HG03457 (cell line): ENCODE results near the gene CFI.
"Not testable (repeated sequence)": the region's sequence is repeated elsewhere in the genome, so short reads cannot be mapped to it uniquely, and the experiment has no call there.

ENCODE experiments used
- ATAC-seq: cut with Tn5 transposase; IDR thresholded peaks from one replicate; pipeline ENCODE4 v1.9.1; 2021; ENCODE audit warnings: moderate number of reproducible peaks; ENCODE audit not compliant: unreplicated experiment

The CFI gene

GRCh38 chr4:109801099-109801789 is 555 bp downstream of the CFI start:
- ATAC-seq, result no peak

- ATAC-seq, result no peak
Measured at GRCh38 chr4:109798866-109799265, 2.9 kb downstream of the CFI start.

- no peak for ATAC-seq
Measured at GRCh38 chr4:109795059-109795458, 6.7 kb downstream of the CFI start.

DNA sequence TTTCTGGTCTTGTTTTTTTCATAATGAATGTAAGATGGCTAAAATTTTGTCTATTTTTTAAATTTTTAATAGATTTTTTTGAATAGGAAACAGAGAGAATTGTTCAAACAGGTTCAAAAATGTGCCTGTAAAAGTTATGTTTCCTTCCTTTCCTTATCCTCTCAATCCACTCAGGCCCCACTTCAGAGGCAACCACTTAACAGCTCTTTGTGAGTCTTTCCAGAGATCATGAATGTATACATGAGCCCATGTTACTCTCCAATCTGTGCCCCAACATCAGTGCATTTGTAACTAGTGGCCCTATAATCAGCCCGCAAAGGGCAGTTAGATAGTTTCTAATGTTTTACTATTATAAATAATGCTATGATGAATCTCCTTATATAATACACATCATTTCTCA is 14.0 kb downstream of the CFI start:
- no peak for ATAC-seq

GRCh38 chr4:109786846-109787245 is 15.0 kb downstream of the CFI start:
- ATAC-seq, result no peak

DNA sequence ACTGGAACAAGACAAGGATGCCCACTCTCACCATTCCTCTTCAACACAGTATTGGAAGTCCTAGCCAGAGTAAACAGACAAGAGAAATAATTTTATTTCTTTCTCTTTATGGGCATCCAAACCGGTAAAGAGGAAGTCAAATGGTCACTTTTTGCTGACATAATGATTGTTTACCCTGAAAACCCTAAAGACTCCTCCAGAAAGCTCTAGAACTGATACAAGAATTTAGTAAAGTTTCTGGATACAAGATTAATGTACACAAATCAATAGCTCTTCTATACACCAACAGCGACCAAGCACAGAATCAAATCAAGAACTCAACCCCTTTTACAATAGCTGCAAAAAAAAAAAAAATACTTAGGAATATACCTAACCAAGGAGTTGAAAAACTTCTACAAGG is 19.7 kb downstream of the CFI start:
- not testable (repeated sequence) for ATAC-seq

DNA sequence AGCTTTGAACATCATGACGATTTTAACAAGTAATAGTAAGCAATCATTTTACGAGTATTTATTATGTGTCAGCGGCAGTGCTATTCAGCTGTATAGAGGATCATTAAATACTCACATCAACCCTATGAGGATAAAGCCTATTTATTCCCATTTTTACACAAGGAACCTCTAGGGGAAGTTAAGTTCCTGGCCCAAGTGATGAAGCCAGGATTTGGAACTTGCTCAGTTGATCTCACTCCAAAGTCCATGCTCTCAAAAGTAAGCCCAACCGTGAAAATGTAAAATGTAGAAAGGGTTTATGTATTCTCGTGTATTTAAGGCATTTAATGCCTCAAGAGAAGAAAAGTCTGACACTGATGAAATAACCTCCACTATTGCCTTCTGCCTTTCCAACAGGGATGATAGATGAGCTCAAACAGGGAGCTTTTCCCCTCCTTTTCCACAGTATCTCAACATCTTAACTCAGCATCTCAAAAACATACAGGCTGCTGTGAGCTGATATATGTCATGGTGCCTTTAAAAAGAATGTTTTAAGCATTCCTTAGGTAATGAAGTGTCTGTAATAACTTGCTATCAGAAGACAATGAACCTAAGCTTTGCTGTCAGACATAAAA is 36.9 kb downstream of the CFI start:
- no peak for ATAC-seq

- no peak for ATAC-seq
Measured at GRCh38 chr4:109764376-109764775, 37.4 kb downstream of the CFI start.

DNA sequence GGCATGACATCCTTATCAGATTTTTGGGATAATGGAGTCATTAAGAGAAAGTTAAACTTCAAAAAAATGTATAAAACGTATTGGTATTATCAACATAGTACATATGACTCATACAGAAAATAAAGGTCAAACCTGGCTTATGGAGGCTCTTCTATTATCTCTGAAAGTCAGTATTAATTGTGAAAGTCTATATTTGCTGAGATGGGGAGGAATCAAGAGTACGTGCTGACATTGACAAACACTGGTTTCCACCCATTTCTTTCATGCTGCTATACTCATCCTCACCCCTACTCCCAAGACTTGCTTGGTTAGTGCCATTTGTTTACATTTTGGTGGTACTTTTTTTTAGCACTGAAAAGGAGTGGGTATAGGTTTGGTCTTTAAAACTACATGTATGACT is 41.1 kb downstream of the CFI start:
- ATAC-seq, result no peak

DNA sequence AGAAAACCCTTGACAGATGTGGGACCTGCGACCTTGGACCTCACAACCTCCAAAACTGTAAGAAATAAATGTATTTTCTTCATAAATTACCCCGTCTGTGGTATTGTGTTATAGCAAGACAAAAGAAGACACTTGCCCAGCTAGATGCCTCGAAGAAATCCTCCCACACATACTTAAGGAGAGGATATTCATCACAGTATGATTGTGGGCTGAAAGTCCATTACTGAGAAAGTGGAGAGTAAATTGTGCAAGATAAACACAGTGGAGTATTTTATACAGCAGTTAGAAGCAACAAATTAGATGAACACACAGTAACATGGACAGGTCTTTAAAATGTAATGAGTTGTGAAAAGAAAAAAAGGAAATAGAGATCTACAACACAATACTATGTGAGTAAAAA is 46.1 kb downstream of the CFI start:
- no peak for ATAC-seq

DNA sequence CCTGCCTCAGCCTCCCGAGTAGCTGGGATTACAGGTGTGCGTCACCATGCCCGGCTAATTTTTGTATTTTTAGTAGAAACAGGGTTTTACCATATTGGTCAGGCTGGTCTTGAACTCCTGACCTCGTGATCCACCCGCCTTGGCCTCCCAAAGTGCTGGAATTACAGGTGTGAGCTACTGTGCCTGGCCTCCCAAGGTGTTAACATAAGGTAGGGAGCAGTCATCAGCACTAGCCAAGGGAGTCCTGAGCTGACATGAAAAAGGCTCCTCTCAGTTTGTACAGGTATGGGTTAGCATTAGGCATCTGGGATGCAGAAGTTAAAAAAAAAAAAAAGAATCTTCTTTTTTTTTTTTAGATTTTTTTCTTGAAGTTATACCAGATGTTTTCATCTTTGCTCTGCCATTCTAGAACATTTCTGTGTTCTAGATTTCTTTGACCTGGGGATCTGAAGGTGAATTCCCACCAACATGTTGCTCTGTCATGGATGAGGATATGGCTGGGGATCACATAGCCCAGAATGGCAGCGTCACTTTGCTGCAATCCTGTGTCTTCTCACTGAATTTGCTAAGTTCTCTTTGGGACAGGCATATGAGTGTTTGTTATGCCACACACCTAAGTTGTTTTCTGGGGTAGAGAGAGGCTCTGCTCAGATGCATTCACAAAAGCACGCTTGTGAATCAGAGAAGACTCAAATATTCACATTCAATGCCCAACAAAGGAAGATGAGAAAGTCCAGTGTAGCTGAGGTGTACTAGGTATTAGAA is 47.5 kb downstream of the CFI start:
- ATAC-seq, result no peak

DNA sequence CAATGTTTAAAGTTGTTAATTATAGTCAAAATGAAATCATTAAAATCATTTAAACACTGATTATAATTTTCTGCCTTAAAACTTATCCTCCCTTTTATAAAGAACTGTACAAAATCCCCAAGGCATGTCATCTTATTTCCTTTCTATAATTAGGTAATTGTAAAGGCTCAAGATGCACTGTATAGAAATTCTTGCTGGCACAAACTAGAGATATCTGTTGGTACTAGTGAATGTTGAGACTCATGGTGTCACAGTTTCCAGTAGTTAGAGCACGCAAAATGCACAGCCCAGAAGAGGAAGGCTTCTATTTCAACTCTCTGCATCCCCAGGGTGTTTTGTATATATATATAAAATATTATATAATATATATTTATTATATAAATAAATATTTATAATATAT is 49.3 kb downstream of the CFI start:
- no peak for ATAC-seq

- no peak for ATAC-seq
Measured at GRCh38 chr4:109751852-109752251, 49.9 kb downstream of the CFI start.

DNA sequence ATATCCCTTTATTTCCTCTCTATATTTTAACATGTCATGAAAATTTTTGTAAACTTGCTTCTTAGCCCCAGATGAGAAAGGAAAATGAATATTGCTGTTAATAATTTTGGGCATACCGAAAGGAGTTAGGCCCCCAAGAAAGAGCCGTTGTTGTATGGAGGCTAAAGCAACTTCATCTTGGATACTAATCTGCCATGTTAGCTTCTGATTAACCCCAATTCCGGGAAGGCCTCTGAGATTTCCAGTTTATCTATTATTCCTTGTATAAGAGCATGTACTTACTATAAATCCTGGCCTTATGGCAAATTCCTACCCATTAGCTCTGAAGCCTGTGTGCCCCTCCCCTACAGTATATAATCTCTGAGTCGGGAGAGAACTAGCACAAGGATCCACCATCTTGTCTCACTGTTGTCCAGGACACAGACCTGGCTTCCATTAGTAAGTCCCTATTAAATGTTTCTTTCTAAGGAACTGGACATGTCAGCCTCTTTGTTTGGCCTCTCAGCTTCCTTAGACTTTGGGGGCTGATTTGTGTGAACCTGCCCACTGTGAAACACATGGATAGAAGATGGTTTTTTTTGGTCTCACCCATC is 51.1 kb downstream of the CFI start:
- ATAC-seq, result no peak

GRCh38 chr4:109749388-109750082 is 52.3 kb downstream of the CFI start:
- ATAC-seq, result no peak

DNA sequence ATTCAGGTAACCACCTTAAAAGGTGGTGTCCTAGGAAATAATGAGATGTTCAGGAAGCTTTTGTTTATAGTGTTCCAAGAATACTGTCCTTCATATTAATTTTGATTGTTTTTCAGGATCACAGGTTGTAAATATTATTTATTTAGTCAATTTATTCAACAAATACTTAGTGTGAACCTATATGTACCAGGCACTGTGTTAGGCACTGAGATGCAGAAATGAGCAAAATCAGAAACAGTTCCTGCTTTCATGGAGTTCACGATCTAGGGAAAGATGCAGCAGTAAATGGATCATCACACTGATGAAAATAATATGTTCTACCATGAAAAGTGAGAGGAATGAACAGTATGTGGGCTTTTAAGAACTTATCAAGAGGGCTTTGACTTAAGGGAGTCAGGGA is 53.7 kb downstream of the CFI start:
- no peak for ATAC-seq

GRCh38 chr4:109746728-109747127 is 55.1 kb downstream of the CFI start:
- no peak for ATAC-seq

- no peak for ATAC-seq
Measured at GRCh38 chr4:109745830-109746229, 56.0 kb downstream of the CFI start.

GRCh38 chr4:109739547-109739946 is 62.3 kb downstream of the CFI start:
- no peak for ATAC-seq

DNA sequence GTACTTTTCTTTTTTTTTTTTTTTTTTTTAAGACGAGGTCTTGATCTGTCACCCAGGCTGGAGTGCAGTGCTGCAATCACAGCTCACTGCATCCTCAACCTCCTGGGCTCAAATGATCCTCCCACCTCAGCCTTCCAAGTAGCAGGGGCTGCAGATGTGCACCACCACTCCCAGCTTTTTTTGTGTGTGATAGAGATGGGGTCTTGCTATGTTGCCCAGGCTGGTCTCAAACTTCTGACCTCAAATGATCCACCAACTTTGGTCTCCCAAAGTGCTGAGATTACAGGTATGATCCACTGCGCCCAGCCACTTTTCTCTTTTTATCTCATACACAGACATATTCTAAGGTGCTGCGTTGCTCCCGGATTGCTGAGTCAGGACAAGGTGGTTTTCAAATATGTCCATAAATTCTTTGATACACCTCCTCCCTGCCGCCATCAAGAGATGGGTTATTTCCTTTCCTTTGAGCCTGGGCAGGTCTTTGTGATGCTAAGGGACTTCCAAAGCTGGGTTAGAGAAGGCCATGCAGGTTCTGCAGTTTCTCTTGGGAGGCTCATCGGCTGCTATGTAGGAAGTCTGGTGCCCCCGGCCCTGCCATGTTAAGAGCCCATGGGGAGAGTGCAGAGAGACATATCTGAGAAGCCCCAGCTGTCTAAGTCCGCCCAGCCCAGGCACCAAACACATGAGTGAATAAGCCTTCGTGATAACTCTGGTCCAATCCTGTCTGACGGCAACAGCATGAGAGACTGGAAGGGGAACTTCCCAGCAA is 63.5 kb downstream of the CFI start:
- ATAC-seq, result no peak
